MM.1S (cell line): ENCODE measurements around the gene RAB37.

Source experiments
- DNase-seq: peaks from one replicate; pipeline ENCODE4 v3.0.0-alpha.2; 2015
- H2AFZ ChIP-seq: fragments of 300-600 bp; sonication (generic); 2 replicates; pipeline ENCODE4 v1.6.0; 2016; ENCODE audit warnings: antibody characterized with exemption, low read length
- H3F3A ChIP-seq: fragments of 300-600 bp; sonication (generic); 2 replicates; pipeline ENCODE4 v1.6.1; 2016; ENCODE audit warnings: mild to moderate bottlenecking, antibody characterized with exemption, low read length, moderate library complexity, mixed read lengths; ENCODE audit not compliant: insufficient read depth
- H3K27ac ChIP-seq: fragments of 300-600 bp; sonication (generic); 2 replicates; pipeline ENCODE4 v1.5.1; 2016; ENCODE audit warnings: mild to moderate bottlenecking, low read length
- H3K27me3 ChIP-seq: fragments of 300-600 bp; sonication (generic); replicated peaks from 2 replicates; pipeline ENCODE4 v1.6.0; 2016; ENCODE audit warnings: low read length; ENCODE audit not compliant: insufficient read depth
- H3K36me3 ChIP-seq: fragments of 300-600 bp; sonication (generic); replicated peaks from 2 replicates; pipeline ENCODE4 v1.6.1; 2016; ENCODE audit warnings: mild to moderate bottlenecking, low read length, mixed read lengths; ENCODE audit not compliant: insufficient read depth
- H3K4me1 ChIP-seq: fragments of 300-600 bp; sonication (generic); 2 replicates; pipeline ENCODE4 v1.6.1; 2016; ENCODE audit warnings: low read length, mixed read lengths
- H3K4me2 ChIP-seq: fragments of 300-600 bp; sonication (generic); 2 replicates; pipeline ENCODE4 v1.6.0; 2016; ENCODE audit warnings: low read depth, low read length
- H3K4me3 ChIP-seq: fragments of 300-600 bp; sonication (generic); 2 replicates; pipeline ENCODE4 v1.5.1; 2016; ENCODE audit warnings: low read length, mixed read lengths
- H3K79me2 ChIP-seq: fragments of 300-600 bp; sonication (generic); 2 replicates; pipeline ENCODE4 v1.6.1; 2016; ENCODE audit warnings: mixed run types, low read length, mixed read lengths
- H3K9ac ChIP-seq: fragments of 300-600 bp; sonication (generic); 2 replicates; pipeline ENCODE4 v1.6.1; 2016; ENCODE audit warnings: low read length, mixed read lengths
- H3K9me2 ChIP-seq: fragments of 300-600 bp; sonication (generic); replicated peaks from 2 replicates; pipeline ENCODE4 v1.6.1; 2016; ENCODE audit warnings: mild to moderate bottlenecking, low read length, mixed read lengths; ENCODE audit not compliant: insufficient read depth
- H3K9me3 ChIP-seq: fragments of 300-600 bp; sonication (generic); replicated peaks from 2 replicates; pipeline ENCODE4 v1.6.1; 2016; ENCODE audit warnings: mild to moderate bottlenecking, low read length, mixed read lengths; ENCODE audit not compliant: insufficient read depth
- H4K20me1 ChIP-seq: fragments of 300-600 bp; sonication (generic); 2 replicates; pipeline ENCODE4 v1.6.1; 2016; ENCODE audit warnings: mild to moderate bottlenecking, low read length, moderate library complexity, mixed read lengths; ENCODE audit not compliant: insufficient read depth
- EZH2 ChIP-seq: fragments of 300-600 bp; sonication (generic); optimal IDR thresholded peaks from 2 replicates; pipeline ENCODE3; 2017; ENCODE audit warnings: low read depth, mild to moderate bottlenecking, antibody characterized with exemption, low read length, mixed read lengths
- EZH2phosphoT487 ChIP-seq: fragments of 300-600 bp; sonication (generic); IDR thresholded peaks from 2 replicates; pipeline ENCODE4 v1.6.1; 2018; ENCODE audit warnings: antibody characterized with exemption, low read length
- TF ChIP-seq, protein P1 (sequence below): fragments of 300-600 bp; sonication (generic); IDR thresholded peaks from 2 replicates; pipeline ENCODE4 v1.5.1; 2016; ENCODE audit warnings: antibody characterized with exemption, low read length, mixed read lengths

Gene RAB37

DNA sequence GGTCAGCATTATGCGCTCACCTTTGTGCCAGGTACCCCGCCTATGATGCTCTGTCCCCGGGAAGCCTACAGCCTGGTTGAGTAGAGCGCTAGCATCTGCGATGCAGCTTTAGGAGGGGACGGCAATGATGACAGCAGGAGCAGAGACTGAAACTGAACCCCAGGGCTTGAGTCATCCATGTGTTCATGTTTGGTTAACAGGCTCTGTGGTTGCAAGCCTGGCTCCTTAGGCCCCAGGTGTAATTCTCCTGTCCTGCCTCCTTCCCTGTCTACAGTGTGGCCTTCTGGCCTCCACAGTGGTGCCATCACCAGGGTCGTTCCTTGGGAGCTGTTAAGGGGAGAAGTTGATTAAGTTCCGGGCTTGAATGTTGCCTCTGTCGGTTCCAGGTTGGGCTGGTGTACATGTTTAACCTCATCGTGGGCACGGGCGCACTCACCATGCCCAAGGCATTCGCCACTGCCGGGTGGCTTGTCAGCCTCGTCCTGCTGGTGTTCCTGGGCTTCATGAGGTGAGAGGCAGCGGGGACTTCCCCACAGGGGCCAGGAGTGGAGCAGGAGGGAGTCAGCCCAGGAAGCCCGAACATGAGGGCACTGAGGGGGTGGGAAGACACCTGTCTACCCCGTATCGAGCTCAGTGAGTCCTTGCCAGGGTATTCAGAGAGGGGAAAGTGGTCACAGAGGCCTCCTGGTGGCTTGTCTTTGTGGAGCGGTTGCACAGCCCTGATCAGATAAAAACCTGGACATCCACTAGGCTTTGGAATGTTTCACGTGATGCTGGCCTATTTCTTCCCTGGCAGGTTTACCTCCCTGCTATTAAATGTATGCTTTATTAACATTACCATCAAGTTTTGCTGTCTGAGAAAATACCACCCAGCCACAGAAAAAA, 48.3 kb downstream of the RAB37 start:
- H3K4me2 ChIP-seq, result peak overlapping the region; percentile 47; the same call in 1 of the 2 replicates

DNA sequence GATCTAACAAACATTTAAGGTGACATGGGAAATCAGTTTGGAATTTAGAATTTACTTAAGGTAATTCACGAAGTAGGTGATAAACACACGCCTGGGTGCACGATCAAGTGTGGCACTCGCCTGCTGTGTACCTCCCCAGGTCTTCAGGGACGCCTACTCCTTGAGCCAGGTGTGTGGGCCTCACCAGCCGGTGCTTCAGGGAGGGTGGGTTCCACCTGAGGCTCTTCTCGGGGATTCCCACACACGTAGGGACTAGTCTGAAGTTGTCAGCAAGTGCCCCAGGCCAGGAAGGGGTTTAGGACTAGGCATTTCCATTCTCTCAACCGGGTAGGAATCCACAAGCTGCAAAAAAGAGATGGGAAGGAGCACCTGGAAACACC, 48.9 kb downstream of the RAB37 start:
- H3F3A ChIP-seq, result peaks cover 25% of the 10 kb centered on the region
- no peak overlapping the region for H3K4me3 ChIP-seq
- peaks cover 28% of the 10 kb centered on the region for H3K4me1 ChIP-seq
- no peaks in the 10 kb centered on the region for H3K9me2 ChIP-seq
- H3K79me2 ChIP-seq, result peaks cover 22% of the 10 kb centered on the region
- no peak overlapping the region for H3K9ac ChIP-seq
- TF ChIP-seq EZH2 (no peak), EZH2phosphoT487 (no peak)
- TF ChIP-seq, protein P1, sequence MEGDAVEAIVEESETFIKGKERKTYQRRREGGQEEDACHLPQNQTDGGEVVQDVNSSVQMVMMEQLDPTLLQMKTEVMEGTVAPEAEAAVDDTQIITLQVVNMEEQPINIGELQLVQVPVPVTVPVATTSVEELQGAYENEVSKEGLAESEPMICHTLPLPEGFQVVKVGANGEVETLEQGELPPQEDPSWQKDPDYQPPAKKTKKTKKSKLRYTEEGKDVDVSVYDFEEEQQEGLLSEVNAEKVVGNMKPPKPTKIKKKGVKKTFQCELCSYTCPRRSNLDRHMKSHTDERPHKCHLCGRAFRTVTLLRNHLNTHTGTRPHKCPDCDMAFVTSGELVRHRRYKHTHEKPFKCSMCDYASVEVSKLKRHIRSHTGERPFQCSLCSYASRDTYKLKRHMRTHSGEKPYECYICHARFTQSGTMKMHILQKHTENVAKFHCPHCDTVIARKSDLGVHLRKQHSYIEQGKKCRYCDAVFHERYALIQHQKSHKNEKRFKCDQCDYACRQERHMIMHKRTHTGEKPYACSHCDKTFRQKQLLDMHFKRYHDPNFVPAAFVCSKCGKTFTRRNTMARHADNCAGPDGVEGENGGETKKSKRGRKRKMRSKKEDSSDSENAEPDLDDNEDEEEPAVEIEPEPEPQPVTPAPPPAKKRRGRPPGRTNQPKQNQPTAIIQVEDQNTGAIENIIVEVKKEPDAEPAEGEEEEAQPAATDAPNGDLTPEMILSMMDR, result no peak
- H2AFZ ChIP-seq, result no peak overlapping the region
- H3K4me2 ChIP-seq, result no peak overlapping the region
- H3K27me3 ChIP-seq, result no peaks in the 10 kb centered on the region
- no peak for DNase-seq
- H3K9me3 ChIP-seq, result no peaks in the 10 kb centered on the region
- H3K27ac ChIP-seq, result no peak overlapping the region
- no peaks in the 10 kb centered on the region for H3K36me3 ChIP-seq
- no peaks in the 10 kb centered on the region for H4K20me1 ChIP-seq

More for the DNA sequence above, 48.3 kb downstream of the RAB37 start:
- no peaks in the 10 kb centered on the region for H3K36me3 ChIP-seq
- H3K4me1 ChIP-seq, result peaks cover 28% of the 10 kb centered on the region
- TF ChIP-seq EZH2phosphoT487, result no peak
- TF ChIP-seq EZH2, result no peak
- TF ChIP-seq, protein P1, result no peak
- H3K9me2 ChIP-seq, result no peaks in the 10 kb centered on the region
- peak; percentile 69 for DNase-seq
- H3K4me3 ChIP-seq, result no peak overlapping the region
- H3K9ac ChIP-seq, result no peak overlapping the region
- peaks cover 23% of the 10 kb centered on the region for H3K79me2 ChIP-seq
- no peaks in the 10 kb centered on the region for H3K9me3 ChIP-seq
- peak overlapping the region; percentile 55; the same call in 1 of the 2 replicates for H3K27ac ChIP-seq
- no peaks in the 10 kb centered on the region for H4K20me1 ChIP-seq
- no peak overlapping the region for H2AFZ ChIP-seq
- H3F3A ChIP-seq, result peaks cover 25% of the 10 kb centered on the region
- no peaks in the 10 kb centered on the region for H3K27me3 ChIP-seq

DNA sequence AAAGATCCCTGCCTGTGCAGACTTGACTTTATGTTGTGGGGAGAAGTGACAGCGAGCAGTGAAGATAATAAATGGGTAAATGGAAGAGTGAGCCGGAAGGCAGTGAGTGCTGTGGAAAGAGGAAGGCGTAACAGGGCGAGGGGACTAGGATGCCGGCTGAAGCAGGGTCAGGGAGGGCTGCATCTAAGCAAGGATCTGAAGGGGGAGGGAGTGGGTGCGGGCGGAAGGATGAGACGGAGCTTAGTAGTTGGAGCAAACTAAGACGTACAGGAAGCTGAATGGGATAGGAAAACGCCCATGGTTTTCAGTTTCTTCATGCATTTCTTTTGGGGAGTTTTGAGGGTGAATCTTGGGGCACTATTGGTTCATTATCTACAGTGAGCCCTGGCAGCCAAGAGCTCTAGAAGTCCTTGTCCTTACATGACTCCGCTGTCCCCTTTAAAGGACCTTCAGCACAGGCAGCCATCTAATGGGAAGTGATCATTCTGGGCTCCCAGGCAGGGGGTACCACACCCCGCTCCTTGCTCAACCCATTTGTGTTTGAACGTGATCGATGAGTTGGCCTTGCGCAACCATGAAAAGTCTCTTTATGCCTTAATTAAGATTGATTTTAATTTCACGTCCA, 49.5 kb downstream of the RAB37 start:
- Histone ChIP-seq H3K4me1 (peaks cover 28% of the 10 kb centered on the region), H3K36me3 (no peaks in the 10 kb centered on the region), H3K4me2 (no peak overlapping the region), H3K9me3 (no peaks in the 10 kb centered on the region), H3K27me3 (no peaks in the 10 kb centered on the region), H2AFZ (no peak overlapping the region), H3K9ac (no peak overlapping the region), H3K79me2 (peaks cover 18% of the 10 kb centered on the region), H3K4me3 (no peak overlapping the region), H3K9me2 (no peaks in the 10 kb centered on the region), H3K27ac (no peak overlapping the region), H4K20me1 (no peaks in the 10 kb centered on the region), H3F3A (peaks cover 25% of the 10 kb centered on the region)
- TF ChIP-seq, protein P1, result no peak
- TF ChIP-seq EZH2, result no peak
- no peak for TF ChIP-seq EZH2phosphoT487
- no peak for DNase-seq
